ENCODE data around the gene PTPRM.

DNA sequence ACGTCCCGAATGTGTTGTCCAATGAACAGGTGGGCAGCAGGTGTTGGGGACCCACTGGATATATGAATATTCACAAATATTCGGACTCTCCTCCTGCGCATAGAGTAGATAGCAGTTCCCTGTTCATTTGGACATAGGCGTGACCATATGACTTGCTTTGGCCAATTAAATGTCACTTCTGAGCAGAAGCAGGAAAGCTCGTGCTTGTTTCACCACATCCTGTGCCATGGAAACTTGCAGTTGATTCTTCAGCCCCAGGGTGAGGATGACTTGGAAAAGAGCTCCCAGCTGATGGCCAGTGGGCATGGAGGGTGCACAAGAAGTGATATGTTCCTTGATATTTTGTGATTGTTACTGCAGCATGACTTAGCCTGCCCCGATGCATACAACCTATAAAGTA lies 52.6 kb downstream of the PTPRM start:
- no peak for TF ChIP-seq CTCF (IDR thresholded peaks at IDR 0.05)
- no peak for TF ChIP-seq POLR2A (IDR thresholded peaks at IDR 0.05)
- no peak for TF ChIP-seq EP300 (IDR thresholded peaks at IDR 0.05; ENCODE audit: low read depth)
- no peak for TF ChIP-seq POLR2AphosphoS5 (IDR thresholded peaks at IDR 0.05)
